WI38 (cell line): ENCODE data around the gene MYBPC2.

Source experiments
- H3K4me3 ChIP-seq: 2 replicates; pipeline ENCODE4 v1.5.1; 2011; ENCODE audit warnings: low read depth, mild to moderate bottlenecking, control low read depth, low read length
- CTCF ChIP-seq: IDR thresholded peaks from 2 replicates; pipeline ENCODE4 v1.5.1; 2012; ENCODE audit warnings: low read depth, mild to moderate bottlenecking, control low read depth, low read length

MYBPC2 gene

DNA sequence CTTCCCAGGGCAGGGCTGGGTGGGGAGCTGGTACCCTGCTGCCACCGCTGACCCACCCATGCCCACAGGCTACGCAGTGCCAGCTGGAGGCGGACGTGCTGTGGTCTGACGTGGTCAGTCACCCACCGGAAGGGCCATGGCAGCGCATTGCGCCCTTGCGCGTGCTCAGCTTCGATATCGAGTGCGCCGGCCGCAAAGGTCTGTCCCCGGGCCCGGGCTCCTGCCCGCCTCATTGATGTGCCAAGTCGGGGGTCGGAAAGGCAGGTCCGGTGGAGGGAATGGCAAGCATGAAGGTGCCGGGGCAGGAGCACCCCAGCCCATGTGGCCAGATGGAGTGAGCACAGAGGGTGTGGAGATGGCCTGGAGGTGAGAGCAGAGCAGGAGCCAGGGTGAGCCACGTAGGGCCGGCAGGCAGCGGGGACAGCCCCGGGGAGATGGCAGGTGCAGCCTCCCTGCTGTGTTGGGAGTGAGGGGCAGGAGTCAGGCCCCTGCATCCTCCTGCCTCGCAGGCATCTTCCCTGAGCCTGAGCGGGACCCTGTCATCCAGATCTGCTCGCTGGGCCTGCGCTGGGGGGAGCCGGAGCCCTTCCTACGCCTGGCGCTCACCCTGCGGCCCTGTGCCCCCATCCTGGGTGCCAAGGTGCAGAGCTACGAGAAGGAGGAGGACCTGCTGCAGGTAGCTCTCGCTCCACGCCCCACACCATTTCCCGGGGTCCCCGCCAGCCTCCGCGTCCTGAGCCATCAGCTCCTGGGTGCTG is 30.0 kb upstream of the MYBPC2 start:
- TF ChIP-seq CTCF, result no peak
- no peak overlapping the region for H3K4me3 ChIP-seq

GRCh38 chr19:50406156-50406820 is 26.4 kb upstream of the MYBPC2 start:
- no peak overlapping the region for H3K4me3 ChIP-seq
- TF ChIP-seq CTCF, result no peak

DNA sequence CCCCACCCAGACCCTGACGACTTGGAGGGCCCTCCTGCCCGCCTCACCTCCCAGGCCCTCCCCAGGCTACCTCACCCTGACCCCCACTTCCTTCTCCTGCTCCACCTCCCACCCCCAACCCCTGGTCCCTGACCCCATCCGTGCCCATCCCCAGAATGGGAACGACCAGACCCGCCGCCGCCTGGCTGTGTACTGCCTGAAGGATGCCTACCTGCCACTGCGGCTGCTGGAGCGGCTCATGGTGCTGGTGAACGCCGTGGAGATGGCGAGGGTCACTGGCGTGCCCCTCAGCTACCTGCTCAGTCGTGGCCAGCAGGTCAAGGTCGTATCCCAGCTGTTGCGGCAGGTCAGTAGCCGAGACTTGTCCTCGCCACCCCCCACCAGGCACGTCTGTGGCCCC is 25.9 kb upstream of the MYBPC2 start:
- TF ChIP-seq CTCF, result no peak
- H3K4me3 ChIP-seq, result no peak overlapping the region

DNA sequence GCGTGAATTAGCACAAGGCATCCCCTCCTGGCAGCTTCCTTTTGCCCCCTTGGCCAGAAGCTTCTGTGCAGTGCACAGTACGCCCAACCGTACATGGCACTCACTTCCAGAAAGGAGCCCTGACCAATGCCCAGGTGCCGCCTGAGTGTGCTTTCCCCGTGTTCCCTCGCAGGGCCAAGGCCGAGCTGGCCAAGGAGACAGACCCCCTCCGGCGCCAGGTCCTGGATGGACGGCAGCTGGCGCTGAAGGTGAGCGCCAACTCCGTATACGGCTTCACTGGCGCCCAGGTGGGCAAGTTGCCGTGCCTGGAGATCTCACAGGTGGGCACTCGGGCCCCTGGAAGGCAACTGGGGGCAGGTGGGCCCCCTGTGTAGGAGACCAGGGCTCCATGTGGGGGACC is 23.3 kb upstream of the MYBPC2 start:
- H3K4me3 ChIP-seq, result no peak overlapping the region
- TF ChIP-seq CTCF, result no peak

- no peak overlapping the region for H3K4me3 ChIP-seq
- TF ChIP-seq CTCF, result no peak
Measured at GRCh38 chr19:50410109-50410508, 22.6 kb upstream of the MYBPC2 start.

- H3K4me3 ChIP-seq, result no peak overlapping the region
- no peak for TF ChIP-seq CTCF
Measured at GRCh38 chr19:50412419-50412818, 20.3 kb upstream of the MYBPC2 start.

DNA sequence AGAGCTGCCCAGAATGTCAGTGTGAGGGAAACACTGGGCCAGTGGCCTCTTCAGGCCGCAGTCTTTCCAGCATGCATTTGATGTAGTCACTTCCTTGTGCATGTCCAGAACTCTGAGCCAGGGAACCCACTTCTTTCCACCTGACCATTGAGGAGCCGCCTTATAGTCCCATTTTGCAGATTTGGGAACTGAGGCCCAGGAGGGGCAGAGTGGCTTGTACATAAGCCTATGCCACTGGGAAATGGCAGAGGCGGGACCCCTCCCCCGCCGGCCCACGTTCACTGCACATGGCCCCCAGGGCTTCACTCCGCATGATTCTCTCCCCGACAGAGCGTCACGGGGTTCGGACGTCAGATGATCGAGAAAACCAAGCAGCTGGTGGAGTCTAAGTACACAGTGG is 19.6 kb upstream of the MYBPC2 start:
- no peak overlapping the region for H3K4me3 ChIP-seq
- no peak for TF ChIP-seq CTCF
